Astrocyte (in vitro differentiated cells and primary cell): ENCODE data around the gene NIT2.

Experiments used
- CTCF ChIP-seq: IDR thresholded peaks from 2 replicates; pipeline ENCODE4 v1.5.1; 2011; ENCODE audit warnings: low read depth, mild to moderate bottlenecking, inconsistent platforms, low read length, moderate library complexity; ENCODE audit not compliant: insufficient read depth
- EZH2 ChIP-seq: IDR thresholded peaks from 2 replicates; pipeline ENCODE4 v1.6.1; 2012; ENCODE audit warnings: mild to moderate bottlenecking, low read length, inconsistent platforms; ENCODE audit not compliant: insufficient read depth

- TF ChIP-seq CTCF: no peak
- TF ChIP-seq EZH2: no peak
Observed at GRCh38 chr3:100402891-100403290, 68.3 kb downstream of the NIT2 start.
